TTC549 (cell line): Measurements from ENCODE around the gene MLLT10.
"Not testable (repeated sequence)": the region's sequence is repeated elsewhere in the genome, so short reads cannot be mapped to it uniquely, and the experiment has no call there.

Experiments used
- FAIRE-seq: peaks from 2 replicates; lab custom pipeline; 2012; peaks lifted over from hg19 to GRCh38; lab: Jason Lieb, UNC

Gene MLLT10

DNA sequence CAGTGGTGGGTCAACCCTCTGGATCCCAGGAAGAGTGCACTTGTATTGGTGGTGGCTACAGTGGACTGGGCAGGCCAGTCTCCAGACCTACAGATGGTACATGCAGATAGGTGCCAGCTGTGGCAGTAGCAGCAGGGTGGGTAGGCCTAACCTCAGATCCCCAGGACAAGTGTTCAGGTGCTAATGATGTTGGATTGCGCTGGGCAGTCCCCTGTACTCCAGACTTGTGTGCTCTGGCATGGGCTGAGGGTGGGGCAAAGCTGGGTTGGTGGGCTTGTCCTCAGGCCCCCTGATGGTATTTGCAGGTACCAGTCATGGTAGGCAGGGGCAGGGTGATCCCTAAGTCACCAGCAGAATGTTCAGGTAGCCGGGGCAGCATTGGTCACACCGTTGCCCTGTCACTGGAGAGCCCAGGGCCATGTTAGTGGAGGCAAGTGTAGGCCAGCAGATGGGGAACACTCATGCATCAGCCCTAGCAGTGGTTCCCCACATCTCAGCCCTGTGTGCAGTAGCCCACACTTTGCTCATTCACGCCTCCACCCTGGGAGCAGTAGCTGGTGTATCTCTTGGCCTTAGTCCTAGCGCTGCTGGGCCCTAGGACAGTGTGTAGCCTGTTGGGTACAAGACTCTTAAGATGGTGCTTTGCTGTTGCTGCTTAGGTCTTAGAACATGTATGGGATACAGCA lies 171.3 kb downstream of the MLLT10 start:
- no peak for FAIRE-seq

DNA sequence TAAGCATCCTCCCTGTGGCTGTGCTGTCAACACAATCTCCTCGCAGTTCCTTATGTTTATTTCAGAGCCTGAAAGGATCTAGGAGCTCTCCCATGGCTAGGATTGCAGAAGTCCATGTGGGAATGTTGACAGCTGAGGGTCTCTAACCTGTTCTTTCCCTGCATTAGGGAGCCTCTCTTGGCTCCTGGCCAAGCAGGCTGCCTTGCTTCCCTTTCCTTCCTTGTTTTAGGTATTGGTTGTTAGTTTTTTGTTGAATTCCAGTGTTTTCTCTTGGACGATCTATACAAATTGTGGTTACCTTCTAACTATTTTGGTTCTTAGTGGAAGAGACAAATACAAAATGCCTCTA lies 171.8 kb downstream of the MLLT10 start:
- FAIRE-seq: no peak

DNA sequence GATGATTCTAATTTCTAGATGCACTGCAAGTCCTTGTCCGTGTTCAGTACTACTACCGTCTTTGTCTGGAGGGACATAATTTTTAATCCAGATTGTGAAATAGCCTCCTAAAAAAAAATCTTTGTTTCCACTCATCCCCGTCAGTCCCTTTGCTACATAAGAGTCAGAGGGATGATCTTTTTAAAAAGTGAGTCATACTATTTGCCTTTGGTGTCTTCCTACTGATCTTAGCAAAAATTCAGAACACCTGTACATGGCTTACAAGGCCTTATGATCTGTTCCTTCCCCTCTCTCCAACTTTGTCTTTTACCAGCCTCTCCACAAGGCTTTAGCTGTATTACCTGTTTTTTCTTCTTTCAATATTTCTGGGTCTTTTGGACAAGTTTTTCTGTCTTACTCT lies 173.5 kb downstream of the MLLT10 start:
- FAIRE-seq: no peak

DNA sequence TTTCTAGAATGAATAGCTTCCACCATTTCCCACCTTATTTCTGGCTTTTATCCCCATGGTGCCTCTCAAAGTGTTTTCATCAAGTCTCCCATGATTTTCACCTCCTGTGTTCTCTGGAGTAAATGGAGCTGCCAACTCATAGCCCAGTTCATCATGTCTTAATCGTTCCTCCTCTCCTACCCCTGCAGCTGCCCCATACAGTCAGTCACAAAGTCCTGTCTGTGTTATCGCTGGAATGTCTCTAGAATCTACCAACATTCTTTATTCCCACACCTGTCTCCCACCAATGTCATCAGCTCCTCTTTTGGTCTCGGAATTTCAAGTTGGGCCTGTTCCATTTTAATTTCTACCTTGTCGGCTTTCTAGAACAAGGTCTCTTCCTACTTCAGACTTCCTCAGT lies 178.9 kb downstream of the MLLT10 start:
- no peak for FAIRE-seq

DNA sequence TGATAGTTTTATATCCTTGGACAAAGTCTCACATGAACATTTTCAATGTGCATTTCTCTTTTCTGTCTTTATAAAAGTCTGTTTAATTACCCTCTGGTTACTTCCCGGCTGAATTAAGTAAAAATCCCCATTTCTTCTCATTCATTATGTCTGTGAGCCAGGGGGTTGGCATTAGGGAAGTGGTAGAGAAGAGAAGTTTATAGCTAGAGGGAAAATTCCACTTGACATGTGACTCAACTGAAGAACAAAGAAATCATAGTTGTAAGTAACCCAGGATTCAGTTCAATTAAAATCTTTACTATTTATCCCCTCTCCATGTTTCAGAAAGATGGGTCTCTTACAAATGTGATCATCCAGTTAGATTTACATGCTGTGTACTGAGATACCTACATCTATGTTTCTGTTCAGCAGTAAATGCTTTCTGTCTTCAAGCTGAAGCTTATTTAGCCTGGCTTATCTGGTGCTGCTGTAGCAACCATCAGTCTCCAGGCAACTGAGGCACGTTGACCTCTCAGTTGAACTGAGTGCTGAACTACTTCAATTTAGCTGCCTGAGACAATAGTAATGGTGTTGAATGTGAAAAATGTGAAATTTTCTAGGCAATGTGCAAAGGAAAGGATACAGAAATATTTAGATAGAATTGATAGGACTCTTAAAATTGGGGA lies 181.6 kb downstream of the MLLT10 start:
- no peak for FAIRE-seq

DNA sequence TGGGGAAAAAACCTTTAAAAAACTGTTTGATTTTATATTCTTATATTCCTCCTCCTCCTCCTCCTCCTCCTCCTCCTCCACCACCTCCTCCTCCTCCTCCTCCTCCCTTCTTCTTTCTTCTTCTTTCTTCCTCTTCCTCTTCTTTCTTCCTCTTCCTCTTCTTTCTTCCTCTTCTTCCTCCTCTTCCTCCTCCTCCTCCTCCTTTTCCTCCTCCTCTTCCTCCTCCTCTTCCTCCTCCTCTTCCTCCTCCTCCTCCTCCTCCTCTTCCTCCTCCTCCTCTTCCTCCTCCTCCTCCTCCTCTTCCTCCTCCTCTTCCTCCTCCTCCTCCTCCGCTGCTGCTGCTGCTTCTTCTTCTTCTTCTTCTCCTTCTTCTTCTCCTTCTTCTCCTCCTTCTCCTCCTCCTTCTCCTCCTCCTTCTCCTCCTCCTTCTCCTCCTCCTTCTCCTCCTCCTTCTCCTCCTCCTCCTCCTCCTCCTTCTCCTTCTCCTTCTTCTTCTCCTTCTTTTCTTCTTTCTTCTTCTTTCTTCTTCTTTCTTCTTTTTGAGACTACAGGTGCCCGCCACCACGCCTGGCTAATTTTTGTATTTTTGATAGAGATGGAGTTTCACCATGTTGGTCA lies 183.5 kb downstream of the MLLT10 start:
- not testable (repeated sequence) for FAIRE-seq

DNA sequence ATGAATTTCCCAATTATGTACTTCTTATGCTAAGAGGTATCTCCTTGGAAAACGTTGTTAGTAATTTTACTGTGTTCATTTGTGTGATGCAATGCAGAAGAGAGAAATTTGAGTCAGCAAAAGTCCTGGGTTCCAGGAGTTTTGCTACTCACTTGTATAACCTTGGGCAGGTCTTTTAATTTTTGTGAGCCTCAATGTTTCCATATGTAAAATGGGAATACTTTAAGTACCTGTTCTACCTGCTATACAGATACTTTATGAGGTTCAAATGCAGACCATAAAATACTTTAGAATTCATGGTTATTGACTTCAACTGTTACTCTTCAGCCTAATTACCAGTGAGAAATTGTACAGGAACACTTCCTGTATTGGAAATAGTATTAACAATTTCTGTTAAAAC lies 185.5 kb downstream of the MLLT10 start:
- no peak for FAIRE-seq

DNA sequence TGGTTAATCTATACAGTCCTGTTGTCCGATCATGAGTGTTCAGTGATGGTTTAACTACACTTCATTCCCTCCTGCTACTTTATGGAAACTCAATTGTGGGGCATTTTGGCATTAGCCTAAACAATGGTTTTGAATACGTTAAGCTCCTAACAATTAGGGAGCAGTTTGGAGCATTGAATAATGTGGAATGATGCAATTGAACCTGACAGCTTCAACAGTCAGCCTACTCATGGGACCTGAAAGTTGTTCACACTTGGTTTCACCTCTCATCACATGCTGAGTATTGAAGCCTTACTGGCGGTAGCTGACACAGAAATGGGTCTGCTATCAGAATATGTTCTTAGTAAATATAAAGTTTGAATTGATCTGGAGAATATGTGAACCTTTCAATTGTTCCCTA lies 186.1 kb downstream of the MLLT10 start:
- no peak for FAIRE-seq

DNA sequence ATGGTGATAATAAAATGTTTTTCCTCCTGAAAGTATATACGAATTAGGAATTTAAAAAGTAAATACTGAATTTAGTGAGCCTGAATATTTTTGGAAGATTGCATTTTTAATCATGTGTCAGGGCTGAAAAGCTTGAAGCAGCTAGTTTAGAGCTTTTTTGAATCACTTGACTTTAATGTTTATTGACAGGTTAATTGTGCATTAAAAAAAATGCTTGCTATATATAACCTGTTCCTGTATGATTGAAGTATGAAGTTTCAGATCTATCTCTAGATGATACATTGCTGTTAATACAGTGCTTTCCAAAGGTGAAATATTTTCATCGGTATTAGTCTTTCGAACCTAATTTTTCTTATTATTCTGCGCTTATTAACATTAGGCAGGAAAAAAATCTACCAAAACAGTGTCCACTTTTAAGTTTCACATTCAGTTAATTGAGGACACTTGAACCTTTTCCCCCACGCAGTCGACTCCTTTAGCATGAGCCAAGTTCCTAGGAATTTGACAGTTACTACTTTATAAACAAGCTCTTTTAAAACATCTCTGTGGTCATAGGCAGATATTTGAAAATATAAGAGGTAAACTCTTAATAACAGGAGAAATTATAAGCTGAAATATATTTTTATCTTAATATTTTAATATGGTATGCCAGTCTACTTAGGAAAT lies 187.1 kb downstream of the MLLT10 start:
- FAIRE-seq: no peak

DNA sequence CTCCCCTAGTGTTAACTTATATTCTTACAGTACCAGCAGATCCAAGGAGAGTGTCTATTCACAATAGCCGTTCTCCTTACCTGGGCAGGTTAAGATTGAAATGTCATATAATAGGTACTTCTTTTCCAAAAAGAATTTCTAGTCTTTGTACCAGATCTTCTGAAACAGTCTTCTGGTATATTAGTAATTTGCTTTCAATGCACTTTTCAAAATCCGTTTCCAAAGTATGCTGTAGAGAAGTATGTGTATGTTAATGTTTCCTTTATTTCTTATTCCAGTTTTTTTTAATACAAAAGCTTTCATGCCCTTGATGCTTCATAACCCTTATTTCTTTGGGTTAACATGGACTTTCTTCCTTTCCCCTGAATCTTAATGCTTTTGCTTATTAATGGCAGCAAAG lies 188.2 kb downstream of the MLLT10 start:
- FAIRE-seq: no peak

DNA sequence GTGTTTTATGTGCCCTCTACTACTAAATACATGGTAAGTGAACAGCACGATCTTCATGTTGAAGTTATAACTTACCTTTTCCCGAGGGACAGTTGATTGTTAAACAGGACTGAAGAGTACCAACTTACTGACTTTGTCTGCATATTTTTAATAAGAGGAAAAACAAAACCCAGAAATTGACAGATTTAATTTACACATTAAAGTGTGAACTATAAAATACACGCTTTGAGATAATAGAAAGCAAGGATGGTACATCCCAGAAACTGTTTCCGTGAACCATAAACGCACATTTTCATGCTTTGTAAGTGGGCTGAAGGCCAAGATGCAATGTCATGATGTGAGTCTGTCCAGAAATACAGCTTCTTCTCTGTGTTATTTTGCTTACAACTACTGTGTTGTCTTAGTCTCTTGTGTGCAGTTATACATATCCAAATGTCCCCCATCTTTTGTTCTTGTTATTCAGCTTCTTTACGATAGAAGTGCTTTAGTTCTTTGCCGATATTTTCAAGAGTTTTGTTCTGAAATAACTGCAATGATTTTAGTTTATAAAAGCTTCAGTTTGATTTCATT lies 190.1 kb downstream of the MLLT10 start:
- no peak for FAIRE-seq

DNA sequence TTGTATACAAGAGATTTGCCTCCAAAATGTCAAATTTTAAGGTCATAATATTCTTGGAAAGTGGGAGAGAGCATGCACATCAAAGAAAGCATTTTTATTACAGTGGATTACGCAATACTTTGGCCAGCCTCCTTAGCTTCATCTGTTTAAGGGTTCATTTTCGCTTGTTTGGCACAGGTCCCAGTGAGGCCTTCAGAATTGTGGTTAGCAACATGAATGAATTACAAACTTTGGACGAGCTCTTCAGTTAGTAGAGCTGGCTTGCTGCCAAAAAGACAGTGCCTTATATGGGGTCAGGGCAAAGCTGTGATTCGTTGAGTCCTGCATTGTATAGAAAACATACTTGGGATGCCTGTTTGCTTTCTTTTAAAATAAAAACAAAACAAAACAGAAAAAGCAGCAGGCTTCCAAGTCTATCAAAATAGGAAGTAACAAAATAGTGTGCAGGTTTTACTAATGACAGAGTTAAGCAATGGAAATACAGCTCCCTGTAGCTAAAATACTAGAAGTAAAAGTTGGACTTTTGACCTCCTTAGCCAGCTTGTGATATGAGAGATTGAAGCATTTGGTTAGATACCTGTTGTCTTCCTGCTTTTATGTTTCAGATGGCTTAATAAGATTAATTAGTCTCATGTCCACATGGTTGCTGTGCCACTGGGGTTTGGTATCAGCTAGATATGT lies 190.8 kb downstream of the MLLT10 start:
- FAIRE-seq: no peak

DNA sequence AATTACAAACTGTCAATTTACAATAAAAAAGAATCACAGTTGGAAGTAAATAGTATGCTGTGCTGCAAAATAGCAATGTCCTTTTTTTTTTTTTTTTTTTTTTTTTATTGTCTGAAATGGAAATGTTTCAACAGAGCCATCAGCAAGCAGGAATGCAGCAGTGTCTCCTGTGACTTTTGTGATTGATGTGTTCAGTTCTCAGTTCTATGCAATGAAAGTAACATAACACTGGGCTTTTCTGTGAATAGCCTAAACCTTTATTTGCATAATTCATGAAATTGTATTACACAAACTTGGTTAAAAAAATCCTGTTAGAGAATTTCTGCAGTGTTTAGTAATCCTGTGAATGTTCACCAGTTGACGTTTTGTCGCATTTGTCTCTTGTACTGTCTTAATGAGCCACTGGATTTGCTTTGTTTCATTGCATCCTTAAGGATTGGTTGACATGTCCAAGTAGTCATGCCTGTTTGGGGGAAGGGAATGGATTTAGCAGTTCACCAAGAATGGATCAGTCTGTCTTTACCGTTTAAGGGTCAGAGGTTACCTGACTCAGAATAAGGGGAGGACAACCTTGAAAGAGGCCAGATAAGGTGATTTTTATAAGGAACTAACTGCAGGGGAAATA lies 192.7 kb downstream of the MLLT10 start:
- FAIRE-seq: no peak

DNA sequence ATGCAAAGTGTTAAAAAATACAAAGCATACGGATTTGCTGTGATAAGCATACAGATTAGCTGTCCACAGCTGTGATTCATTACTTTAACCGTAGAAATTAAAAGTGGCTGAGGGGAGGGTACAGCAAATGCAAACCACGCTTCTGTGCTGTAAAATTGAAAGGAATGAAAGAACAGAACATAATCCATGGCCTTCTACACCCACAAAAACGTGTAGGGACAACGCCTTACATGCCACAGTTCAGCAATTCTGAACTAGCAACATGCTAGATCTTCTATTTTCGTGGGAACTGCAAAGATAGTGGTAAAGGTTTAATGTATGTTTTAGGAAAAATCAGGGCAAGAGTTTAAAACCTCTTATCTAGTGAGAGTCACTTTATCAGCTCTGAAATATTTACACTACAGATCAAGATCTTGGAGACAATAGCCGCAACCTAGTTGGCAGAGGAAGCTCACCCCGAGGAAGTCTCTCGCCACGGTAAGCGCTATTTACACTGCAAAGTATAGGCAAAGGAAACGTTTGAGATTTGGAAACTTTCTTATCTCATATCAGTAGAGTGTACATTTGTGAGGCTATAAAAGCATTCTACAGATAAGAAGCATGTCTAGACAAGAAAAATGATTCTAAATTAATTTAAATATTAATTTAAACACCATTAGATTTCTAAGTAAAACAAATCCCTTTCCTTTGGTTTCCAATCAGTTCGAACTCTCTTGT lies 193.6 kb downstream of the MLLT10 start:
- peak; percentile 67 for FAIRE-seq

DNA sequence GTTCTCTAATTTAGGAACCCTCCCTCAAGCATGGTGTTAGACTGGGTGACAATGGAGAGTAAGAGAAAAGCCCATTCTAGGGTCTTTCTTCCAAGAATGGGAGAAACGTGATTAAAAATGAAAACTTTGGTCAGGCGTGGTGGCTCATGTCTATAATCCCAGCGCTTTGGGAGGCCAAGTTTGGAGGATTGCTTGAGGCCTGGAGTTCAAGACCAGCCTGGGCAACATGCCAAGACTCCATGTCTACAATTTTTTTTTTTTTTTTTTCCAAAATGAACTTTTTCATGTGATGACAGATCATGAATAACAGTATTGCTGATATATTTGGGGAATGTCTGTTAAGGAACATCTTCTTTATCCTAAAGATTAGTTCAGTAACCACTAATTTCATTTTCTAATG lies 194.6 kb downstream of the MLLT10 start:
- FAIRE-seq: no peak

DNA sequence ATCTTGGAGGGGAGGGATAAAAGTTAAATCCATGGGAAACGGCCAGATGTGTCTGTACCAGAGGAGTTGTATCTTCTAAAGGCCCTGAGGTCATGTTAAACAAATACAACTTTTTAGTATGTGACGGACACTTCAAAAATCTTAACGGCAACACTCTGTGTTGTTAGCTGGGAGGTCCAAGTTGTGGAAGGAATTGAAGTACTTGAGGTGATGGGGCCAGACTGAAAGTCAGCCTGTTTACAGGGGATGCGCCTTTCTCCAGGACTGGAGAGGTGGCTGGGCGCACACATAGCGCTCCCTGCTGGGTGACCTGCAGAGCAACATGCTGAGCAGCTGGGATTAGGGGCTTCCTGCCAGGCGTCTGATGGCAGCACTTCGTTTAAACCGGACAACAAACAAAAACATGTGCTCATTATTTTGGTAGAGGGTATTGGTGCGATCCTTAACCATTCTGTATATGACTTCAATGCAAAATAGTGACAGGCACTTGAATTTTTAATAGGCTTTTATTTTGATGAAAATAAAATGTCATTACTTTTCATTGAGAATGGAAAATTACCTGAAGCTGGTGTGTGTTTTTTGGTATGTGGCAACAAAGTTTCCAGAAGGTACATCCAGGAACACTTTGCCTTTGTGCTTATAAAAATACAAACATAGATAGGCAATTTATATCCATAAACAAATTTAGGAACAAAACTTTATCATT lies 198.2 kb downstream of the MLLT10 start:
- peak; percentile 85 for FAIRE-seq

DNA sequence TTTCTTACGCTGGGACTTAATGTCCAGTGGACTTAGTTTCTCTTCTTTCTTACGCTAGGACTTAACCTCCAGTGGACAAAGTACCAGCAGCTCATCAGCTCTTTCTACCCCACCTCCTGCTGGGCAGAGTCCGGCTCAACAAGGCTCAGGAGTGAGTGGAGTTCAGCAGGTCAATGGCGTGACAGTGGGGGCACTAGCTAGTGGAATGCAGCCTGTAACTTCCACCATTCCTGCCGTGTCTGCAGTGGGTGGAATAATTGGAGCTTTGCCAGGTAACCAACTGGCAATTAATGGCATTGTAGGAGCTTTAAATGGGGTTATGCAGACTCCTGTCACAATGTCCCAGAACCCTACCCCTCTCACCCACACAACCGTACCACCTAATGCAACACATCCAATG lies 199.7 kb downstream of the MLLT10 start:
- FAIRE-seq: no peak

DNA sequence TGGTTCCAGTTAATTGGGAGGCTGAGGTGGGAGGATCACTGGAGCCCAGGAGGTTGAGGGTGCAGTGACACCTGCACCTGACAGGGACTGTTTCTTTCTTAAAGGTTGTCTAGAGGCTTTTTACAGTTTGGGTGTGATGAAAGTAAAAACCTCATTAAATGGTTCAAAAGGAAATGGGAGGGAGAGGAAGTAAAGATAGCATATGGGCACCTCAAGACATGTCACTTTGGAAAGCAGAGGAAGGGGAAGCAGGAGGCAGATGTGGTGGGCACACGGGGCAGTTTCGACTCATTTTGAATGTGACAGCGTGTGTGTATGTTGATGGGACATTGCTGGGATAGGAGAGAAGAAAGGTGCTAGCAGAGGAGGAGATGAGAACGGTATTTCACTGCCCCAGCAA lies 203.1 kb downstream of the MLLT10 start:
- FAIRE-seq: no peak

DNA sequence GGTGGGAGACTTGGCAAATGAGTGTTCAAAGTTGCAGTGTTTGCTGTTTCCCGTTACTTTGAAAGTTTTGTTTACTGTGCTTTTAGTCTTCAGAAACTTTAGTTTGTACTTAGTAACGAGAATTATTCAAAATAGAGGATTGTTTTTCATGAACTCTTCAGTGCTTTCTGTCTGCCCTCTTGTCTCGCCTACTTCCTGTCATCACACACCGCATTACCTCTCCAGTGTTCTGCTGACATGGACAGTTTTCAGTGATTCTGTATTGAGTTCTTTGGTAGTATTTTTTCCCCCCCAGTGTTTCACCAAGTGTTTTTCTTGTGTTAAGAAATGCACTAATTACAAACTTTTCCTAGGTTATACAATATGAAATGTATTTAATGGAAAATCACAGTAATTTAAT lies 207.0 kb downstream of the MLLT10 start:
- FAIRE-seq: no peak

DNA sequence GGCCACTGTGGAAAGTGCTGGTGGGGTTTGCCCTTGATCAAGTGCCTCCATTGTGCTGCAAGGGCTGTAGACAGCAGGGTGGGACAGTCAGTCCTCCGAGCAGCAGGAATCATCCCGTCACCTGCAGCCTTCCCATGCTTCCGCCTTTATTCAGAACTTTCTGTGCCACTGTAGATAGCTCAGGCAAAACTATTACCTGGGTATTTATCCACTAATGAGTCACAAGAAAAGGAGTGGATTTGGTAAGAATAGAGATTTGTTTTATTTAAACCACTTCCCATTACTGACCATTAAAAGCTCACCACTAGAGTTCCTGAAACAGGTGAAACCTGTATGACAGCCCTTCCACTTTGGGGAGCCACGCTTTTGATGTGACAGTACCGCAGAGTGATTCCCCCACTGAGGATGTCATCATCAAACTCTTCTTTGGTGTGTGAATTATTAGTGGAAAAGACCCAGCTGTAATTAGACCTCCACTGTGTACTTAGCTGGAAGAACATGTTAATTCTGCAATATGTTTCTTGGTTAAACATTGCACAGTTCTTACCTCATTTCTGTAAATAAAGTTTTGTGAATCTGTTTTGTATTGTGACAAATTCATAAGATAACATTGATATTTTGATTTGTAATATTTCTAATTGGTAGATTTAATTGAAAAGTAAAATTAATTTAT lies 208.8 kb downstream of the MLLT10 start:
- no peak for FAIRE-seq
